NOMO-1 treated with dmso at 0.1 percent for 144 hours (cell line): ENCODE data around the gene SLC2A8.

Source experiments
- DNase-seq: peaks from one replicate; lab custom pipeline; 2025; ENCODE audit not compliant: unreplicated experiment; lab: John Stamatoyannopoulos, UW

SLC2A8 gene

DNA sequence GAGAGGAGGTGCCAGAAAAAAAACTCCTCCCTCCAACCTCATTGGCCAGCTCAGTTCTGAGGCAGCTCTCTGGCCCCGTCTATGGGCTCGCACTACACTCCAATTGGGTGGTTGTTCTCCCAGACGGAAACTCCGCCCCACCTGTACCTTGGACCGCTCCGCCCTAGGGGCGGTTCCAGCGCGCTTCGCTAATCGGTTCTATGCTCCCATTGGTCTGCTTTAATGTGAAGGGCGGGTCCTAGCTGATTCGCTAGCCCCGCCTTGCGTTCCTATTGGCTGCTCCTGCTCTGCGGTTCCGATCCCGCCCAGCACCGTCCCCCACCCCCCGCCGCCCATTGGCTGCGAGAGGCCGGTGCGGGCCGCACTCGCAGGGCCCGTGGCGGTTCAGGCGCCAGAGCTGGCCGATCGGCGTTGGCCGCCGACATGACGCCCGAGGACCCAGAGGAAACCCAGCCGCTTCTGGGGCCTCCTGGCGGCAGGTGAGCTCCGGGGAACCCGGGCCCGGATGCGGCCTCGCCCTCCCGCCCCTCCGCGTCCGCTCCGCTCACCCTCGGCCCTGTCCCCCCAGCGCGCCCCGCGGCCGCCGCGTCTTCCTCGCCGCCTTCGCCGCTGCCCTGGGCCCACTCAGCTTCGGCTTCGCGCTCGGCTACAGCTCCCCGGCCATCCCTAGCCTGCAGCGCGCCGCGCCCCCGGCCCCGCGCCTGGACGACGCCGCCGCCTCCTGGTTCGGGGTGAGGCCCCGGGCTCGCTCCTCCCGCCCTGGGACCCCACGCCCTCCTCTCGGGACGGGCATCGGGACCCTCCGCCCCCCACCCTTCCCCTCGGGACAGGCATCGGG is at the start of gene SLC2A8:
TSS of gene SLC2A8 (plus strand) at position 362 of the 838 bp plus-strand sequence. CDS start at position 424, 62 bp downstream.
- peak; percentile 92 for DNase-seq

DNA sequence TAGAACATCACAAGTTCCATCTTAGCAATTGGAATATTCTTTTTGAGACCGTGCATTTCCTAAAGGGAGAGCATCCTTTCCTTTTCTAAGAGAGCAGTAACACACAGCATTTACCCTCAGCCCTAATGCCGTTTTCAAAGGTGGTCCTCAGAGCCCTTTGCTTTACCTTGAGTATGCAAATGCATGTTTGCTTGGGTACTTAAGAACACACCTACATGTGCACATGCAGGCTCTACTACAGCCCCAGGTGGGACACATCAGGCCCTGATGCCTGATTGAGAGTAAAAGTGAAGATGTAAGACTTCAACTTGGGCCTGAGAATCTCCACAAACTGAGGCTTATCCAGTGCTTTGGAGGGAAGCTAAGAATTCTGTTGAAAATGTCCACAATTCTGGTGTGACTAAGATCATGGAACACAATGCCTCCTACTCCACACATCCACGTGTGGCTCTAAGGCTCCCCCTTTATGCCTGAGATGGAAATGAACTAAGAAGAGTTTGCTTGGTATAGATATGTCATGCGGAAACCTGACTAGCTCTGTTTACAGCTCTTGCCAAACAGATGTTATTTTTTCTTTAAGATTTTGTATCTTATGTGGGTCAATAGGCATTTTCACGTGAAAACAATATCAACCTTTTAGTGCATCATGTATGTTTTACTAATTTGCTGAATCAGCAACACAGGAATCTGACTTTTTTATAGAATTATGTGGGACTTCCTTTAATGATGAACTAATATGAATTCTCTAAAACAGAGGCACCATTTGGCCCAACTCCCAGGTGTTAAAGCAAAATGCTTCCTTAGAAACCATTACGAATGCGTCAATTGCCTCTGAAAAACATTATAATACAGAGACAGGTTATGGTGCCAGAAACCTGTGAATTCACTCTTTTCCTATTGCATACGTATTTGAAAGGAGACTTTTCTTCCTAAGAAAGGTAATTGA is 48.9 kb upstream of the SLC2A8 start:
- DNase-seq = peak; percentile 6

- DNase-seq = no peak
Measured at GRCh38 chr9:127349483-127350113, 47.4 kb upstream of the SLC2A8 start.

DNA sequence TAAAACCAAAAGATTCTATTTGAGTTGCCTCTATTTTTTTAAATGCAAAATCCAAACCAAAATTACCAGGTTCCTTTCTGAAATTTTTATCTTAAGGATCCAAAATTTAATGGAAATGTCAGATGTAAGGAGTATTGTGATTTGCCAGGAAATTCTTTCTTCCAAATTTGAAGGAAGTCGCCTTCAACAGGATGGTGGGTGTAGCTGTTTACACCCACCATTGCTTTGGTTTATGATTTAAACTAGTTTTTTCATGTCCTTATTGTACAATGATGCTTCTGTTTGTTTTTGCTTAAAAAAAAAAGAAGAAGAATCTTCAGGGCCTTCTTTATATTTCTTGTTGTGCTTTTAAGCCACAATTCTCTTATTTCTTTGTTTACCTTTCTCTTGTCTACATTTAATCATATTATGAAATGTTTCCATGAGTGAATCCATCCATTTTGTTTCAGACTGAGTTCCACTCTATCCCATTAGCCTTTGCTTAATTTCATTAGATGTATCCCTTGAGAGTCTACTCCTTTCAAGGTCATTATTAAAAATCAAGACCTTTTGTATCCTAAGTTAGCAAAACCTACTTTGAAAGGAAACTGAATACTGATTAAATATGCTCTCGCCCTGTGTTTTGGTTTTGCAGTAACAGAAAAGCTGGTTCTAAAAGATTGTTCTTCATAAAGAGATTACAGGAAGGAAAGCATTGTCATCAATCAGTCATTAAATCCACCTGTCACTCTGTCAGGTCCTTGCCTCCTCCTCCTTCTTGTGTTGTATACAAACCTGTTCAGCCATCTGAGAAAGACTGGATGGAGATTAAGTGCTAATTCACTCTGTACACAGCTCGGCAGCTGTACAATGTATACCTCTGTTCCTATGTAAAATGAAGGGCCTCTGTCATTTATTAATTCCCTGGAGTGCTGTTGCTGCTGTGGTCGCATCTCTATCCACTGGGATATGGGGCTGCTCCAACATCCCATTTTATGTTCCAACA is 45.5 kb upstream of the SLC2A8 start:
- no peak for DNase-seq

- DNase-seq = no peak
Measured at GRCh38 chr9:127353882-127354281, 43.1 kb upstream of the SLC2A8 start.

DNA sequence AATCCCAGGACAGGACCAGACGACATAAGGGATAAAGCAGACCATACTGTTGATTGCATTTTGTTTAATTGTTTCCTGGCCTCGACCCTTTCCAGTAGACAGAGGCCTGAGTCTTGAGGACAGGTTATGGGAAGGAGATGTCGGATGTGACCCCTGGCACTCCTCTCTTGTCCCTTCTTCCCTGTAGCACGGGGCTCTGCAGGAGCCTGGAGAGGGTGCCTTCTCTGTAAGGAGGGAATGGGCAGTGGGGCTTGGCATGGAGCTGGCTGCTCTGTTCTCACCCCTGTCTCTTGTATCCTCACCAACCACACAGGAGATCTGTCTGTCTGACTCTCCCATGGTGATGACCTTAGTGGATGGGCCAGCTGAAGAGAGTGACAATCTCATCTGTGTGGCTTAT is 40.1 kb upstream of the SLC2A8 start:
- no peak for DNase-seq

DNA sequence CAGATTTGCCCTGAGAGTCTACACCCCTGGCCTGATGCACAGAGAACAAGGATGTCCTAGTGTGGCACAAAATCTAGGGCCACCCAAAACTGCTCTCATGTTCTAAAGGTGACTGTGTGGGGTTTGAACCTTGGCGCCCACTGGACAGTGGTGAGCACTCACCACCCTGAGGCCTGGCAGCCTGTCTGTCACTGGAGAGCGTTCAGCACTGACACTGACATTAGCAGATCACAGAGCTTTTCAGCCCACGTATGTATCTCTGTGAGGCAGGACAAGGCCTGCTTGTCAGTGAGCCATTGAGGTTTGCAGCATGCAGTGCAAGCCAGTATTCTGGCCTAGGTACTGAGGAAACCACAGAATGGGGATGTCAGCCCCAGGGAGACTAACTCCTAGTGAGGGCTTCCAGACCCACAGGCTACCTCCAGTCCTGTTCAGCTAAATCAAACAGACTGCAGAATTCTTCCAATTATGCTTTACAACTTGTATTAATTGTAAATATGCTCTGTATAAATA is 38.9 kb upstream of the SLC2A8 start:
- no peak for DNase-seq

DNA sequence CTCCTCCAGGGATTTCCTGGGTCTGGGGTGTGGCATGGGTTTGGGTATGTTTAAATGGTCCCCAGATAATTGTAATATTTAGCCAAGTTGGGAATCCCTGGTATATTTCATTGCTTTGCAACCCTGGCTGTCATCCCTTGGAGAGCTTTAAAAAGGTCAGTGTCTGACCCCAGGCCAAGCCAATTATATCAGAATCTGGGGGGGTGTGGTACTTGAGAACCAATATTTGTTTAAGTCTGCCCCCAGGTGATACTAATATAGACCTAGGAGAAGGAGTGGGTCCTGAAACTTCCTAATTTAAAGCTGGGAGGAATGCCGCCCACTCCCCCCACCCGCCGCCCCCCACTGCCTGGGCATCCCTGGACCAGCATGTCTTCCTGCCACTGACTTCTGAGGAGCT is 38.2 kb upstream of the SLC2A8 start:
- DNase-seq = no peak

DNA sequence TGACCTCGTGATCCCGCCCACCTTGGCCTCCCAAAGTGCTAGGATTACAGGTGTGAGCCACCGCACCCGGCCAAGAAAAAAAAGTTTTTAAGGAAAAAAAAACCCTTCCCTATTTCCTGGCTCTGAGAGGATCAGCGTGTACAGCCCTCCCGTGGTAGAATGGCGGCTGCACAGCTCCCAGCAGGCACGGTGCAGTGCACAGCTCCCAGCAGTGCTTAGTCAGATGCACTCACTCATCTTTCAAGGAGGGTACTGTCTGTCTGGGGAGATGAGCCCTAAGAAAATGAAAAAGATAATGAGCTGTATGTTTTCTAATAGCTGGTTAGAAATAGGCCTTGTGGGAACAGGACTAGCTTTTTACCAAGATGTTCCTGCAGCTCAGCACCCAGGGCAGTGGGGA is 36.7 kb upstream of the SLC2A8 start:
- DNase-seq = no peak

DNA sequence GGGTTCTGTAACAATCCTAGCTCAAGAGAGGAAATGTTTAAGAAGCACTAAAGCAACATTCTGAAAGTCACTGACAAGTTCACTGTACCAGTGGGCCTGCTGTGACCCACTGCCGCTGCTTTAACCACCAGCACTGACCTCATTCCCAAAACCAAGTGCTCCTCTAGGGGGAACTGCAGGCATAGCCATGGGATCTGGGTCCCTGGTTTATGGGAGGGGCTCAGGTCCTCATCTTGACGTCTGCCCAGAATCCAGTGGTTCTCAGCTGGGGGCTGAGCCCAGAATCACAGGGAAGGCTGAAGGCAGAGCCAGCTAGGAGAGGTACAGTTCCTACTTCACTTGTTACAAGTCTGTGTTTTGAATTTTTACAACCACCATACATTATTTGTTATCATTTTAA is 36.1 kb upstream of the SLC2A8 start:
- no peak for DNase-seq

- DNase-seq = peak; percentile 47
Measured at GRCh38 chr9:127361561-127361960, 35.4 kb upstream of the SLC2A8 start.

GRCh38 chr9:127362829-127363228 is 34.1 kb upstream of the SLC2A8 start:
- no peak for DNase-seq

DNA sequence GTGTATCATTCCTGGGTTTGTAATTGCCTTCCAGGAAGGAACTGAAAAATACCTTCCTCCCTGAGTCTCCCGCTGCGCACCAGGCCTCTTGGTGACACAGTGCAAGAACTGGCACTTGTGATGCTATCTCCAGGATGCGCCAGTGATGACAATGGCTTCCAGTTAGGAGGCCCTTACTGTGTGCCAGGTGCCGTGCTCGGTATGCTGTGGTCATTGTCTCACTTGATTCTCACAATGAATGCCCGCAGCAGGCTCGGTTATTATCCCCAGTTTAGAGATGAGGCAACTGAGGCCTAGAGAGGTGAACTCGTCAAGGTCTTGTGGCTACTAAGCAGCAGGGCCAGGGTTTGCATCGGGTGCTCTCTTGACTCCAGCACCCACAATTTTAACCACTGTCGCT is 31.5 kb upstream of the SLC2A8 start:
- DNase-seq = no peak

- no peak for DNase-seq
Measured at GRCh38 chr9:127366594-127366993, 30.4 kb upstream of the SLC2A8 start.

DNA sequence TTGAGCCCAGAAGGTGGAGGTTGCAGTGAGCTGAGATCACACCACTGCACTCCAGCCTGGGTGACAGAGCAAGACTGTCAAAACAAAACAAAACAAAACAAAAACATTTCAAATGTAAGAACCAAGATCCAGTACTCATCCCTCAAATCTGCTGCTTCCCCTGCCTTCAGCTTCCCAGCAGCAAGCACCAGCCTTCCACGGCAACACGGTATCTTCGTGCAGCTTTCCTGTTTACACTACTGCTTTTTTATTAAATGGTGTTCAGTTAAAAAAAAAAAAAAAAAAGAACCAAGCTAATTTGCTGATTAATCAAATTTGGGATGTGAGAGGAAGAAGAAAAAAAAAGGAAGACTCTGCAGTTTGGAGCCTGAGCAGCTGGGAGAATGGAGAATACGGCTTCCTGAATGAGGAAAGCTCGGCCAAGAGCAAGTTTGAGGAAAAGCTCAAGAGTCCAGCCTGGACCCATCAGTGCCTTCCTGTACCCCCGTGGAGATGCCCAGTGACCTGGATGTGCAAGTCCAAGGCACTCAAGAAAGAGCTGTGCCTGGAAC is 28.0 kb upstream of the SLC2A8 start:
- no peak for DNase-seq

DNA sequence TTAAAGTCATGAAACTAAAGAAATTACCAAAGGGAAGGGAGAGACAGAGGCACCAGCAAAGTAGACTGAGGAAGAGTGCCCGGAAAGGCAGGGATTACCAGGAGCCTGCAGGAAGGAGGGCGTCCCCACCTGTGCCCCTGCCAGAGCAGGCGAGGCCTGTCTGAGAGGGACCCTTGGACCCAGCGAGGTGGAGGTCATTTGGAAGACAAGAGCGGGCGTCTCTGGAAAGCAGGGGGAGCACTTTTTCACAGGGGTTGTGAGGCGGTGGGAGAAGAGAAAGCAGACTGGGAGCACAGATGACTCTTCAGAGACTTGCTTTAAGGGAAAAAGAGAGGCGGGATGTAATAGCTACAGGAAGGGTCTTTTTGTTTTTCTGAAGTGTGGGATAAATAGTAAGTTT is 27.5 kb upstream of the SLC2A8 start:
- no peak for DNase-seq

GRCh38 chr9:127370147-127370579 is 26.8 kb upstream of the SLC2A8 start:
- no peak for DNase-seq

- DNase-seq = no peak
Measured at GRCh38 chr9:127370672-127371648, 26.0 kb upstream of the SLC2A8 start.

DNA sequence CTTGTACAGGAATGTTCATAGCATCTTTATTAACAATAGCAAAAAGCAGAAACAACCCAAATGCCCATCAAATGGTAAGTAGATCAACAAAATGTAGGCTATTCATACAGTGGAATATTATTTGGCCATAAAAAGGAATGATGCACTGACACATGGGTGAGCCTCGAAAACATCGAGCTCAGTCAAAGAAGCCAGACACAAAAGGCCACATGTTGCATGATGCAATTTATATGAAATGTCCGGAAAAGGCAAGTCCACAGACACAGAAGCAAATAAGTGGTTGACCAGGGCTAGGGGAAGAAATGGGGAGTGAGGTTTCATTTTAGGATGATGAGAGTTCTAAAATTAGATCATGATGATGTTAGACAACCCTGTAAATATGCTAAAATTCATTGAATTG is 16.5 kb upstream of the SLC2A8 start:
- DNase-seq = no peak
